GM18517 (cell line): Measurements from ENCODE around the gene HOXC11.

ENCODE experiments used
- ATAC-seq: cut with Tn5 transposase; IDR thresholded peaks from one replicate; pipeline ENCODE4 v1.9.1; 2021; ENCODE audit warnings: mild to moderate bottlenecking, moderate library complexity; ENCODE audit not compliant: unreplicated experiment

The HOXC11 gene

DNA sequence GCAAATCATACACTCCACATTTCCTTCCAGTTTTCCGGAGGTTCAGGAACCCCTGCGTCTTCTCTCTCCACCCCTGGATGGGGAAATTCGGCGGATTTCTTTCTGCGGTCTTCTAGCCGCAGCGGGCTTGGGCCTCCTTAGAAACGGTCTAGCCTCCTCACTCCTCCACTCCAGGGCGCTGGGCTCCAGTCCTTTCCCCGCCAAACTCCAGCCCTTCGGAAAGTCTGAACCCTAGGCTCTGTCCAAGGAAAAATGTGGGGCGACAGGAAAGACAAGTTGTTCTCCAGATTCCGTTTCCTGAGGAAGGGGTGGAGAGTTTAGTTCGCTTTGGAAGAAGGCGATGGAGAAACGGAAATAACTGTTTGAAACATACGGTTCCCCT lies 10.6 kb downstream of the HOXC11 start:
- no peak for ATAC-seq

DNA sequence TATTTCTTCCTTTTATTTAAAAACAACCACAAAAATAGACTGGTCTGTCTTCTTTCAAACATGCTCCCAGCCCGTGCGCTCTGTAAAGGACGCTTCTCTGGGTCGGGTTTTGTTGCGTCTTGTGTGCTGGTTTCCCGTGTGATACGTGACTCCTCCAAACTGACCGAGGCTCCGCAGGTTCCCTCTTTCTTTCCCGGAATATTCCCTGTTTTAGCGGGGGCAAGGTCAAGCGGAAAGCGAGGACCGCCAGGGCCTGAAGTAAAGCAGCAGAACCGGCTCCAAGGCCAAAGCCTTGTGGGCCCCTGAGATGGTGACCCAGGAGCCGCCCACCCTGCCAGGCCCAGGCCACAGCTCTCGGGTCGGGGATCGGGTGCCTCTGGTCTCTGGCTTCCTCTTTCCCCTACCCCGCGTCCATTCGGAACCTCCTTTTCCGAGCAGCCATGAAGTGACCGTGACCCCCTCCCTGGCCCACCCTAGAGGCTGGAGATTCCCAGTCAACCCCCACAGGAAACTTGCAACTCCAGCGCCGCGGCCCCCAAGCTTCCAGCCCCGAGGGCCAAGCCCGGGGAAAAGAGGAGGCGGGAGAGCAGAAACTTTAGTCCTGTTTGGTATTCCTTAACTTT lies 11.1 kb downstream of the HOXC11 start:
- ATAC-seq, result no peak

DNA sequence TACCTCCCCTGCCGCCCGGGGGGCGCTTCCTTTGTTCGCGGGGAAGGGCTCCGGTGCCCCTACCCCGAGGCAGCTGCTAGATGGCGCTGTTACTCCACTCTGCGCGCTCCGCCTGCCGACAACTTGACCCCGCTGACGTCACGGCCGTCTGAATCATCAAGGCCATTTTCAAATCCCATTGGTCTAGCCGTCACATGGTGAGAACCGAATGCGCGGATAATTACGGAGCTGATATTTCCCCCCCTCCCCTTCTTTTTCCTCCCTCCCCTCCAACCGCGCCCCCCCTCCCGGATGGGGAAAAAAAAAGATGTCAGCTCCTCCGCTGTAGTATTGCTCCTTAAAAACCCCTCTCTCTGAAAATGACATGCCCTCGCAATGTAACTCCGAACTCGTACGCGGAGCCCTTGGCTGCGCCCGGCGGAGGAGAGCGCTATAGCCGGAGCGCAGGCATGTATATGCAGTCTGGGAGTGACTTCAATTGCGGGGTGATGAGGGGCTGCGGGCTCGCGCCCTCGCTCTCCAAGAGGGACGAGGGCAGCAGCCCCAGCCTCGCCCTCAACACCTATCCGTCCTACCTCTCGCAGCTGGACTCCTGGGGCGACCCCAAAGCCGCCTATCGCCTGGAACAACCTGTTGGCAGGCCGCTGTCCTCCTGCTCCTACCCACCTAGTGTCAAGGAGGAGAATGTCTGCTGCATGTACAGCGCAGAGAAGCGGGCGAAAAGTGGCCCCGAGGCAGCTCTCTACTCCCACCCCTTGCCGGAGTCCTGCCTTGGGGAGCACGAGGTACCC lies 12.2 kb downstream of the HOXC11 start, which contains the start of gene HOXC10:
Gene HOXC10, plus strand, starts transcription at position 246 of the 791 bp plus-strand sequence. Its CDS starts 114 bp downstream, at position 360.
- ATAC-seq, result no peak

GRCh38 chr12:53985692-53985993 lies 12.7 kb downstream of the HOXC11 start:
- no peak for ATAC-seq

GRCh38 chr12:53985994-53986685 lies 13.2 kb downstream of the HOXC11 start:
- ATAC-seq, result no peak

DNA sequence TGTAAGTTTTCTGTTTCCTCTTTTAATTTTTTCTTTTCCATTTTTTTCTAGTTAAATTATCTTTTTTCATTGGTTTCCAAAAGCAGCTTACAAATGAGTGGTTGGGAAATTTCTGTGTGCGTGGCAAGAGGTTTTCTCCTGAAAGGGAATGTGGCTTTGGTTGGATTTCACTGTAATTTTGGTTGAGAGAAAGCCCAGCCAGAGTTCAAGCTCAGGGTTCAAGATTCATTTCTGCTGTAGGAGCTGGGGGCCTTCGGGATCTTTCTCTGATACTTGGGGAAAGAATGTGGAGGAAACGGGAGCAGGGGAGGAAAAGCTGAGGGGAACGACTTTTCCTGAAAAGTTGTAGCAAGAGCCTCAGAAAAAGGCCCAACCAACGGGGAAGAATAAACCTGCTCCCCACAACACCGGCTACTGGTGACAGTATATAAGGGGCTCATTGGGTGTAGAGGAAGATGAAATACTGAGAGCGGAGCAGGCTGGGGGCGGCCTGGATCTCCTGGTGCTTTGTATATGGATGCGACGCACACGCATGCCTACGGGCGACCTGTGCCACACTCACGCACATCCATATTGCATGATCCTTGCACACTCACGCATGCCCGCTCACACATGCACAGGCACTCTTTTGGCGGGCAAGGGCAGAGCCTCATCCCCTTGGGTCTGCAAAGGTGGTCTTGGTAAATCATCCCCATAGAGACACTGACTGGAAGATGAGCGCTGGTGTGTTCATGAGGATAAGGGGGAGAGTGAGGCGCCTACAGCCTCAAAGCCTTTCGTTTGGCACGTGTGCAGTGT lies 14.0 kb downstream of the HOXC11 start:
- no peak for ATAC-seq

DNA sequence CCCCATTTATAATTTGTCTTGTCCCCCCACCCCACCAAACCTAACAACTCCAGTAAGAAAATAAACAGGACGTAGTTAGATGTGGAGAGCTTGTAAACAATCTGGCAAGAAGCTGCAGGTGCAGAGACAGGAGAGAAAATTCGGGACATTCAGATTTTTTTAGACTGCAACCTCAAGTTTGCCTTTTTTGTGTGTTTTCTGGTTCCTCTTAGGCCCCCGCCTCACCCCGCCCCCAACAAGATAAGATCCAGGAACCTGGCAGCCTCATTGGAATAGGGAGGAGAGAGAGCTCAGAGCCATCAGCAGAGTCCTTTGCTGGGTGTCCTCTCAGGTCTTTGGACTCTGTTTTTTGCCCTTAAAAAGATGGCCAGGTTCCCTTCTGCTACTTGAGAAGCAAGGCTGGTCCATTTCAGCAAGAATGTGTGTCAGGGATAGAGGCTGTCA lies 14.9 kb downstream of the HOXC11 start:
- ATAC-seq, result no peak

DNA sequence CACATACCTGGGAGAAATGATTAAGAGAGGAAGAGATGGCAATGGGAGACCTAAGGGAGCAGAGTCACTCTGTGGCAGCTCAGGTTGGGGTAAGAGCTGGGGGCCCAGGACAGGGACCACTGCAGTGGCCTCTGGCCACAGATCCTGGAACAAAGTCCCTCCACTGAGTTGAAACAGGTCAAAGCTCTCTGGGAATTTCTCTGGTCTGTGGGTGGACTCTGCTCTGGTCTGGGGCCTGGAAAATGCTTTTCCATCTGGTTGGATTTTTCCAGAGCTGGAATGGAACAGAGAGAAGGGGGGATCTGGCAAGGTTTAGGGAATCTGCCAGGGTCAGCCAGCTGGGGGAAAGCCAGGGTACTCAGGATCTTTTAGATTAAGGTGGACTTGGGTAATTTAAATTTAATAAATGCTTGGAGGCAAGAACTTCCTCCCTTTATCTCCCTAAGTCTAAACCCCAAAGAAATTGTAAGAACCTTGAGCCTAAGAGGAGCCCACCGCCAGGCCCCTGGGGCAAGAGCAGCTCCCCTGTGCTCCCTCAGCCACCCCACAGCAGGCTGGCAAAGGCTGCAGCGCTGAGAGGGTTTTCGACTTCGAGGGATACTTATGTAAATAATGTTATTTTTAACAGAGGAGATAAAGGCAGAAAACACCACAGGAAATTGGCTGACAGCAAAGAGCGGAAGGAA lies 15.8 kb downstream of the HOXC11 start:
- no peak for ATAC-seq

DNA sequence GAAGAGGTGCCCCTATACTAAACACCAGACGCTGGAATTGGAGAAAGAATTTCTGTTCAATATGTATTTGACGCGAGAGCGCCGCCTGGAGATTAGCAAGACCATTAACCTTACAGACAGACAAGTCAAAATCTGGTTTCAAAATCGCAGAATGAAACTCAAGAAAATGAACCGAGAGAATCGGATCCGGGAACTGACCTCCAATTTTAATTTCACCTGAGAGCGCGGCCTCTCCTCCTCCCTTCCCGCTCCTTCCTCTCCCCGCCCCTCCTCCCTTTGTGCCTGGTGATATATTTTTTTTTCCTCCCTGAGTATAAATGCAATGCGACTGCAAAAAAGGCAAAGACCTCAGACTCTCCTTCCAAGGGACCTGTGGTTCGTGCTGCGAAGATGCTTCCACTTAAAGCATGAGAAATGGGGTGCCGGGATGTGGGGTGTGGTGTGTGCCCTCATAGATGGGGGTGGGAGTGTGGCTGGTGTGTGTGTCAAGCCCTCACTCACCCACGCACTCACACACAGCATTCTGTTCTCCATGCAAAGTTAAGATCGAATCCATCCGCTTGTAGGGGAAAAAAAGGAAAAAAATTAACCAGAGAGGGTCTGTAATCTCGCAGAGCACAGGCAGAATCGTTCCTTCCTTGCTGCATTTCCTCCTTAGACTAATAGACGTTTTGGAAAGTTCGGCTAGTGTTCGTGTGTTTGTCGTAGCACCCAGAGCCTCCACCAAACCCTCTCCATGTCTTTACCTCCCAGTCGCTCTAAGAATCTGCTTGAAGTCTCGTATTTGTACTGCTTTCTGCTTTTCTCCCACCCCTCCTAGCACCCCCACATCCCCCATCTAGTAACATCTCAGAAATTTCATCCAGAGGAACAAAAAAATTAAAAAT lies 16.5 kb downstream of the HOXC11 start:
- no peak for ATAC-seq

DNA sequence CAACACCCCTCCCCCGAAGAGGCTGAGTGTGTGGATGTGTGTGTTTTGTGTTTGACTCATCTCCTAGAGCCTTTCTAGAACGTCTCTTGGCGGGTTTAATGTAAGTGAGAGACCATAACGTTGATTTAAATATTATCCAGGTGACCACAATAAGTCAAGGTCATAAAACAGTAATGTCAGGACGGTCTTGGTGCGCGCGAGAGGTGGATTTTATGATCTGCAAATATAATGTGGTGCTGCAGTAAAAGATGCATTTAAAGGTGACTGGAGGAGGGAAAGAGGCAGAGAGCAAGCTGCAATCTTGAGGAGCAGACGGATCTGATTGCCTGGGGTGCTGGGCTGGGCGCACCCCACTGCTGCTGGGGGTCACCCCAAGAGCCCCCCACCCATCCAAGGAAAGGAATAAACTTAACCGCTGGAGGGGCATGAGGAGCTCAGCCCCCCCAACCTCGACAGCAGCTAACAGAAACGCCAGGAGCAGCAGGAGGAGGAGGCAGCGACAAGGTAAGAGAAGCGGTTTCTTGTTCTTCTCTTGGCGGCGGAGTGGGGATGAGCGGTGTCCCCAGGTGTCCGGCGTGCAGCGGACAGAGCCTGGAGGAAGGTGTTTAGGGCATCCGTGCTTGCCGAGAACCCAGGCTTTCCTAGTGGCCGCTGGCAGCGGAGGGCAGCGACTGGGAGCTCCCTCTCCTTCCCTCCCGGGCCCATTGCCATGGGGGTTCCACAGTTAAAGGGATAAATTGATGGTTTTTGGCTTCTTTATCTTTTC lies 17.6 kb downstream of the HOXC11 start:
- ATAC-seq, result no peak

DNA sequence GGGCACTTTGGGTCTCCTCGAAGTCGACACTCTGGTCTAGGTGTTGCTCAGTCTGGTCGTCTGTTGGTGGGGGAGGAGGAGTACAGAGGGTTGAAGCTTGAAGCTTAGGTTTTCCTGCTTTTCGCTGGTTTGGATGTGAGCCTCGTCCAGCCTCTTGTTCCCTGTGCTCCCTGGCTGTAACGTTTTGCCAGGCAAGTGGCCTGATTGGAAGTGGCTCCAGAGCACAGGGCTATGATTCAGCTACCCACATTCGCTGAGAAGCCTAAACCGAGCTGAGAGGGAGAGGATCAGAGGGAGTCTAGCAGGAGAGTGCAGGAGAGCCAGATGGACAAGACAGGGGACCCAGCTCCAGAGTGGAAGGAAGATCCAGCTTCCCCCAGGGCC lies 18.1 kb downstream of the HOXC11 start:
- ATAC-seq, result no peak

GRCh38 chr12:53992377-53992889 lies 19.5 kb downstream of the HOXC11 start:
- ATAC-seq, result no peak

- ATAC-seq, result no peak
Measured at GRCh38 chr12:53993162-53994008, 20.5 kb downstream of the HOXC11 start.

DNA sequence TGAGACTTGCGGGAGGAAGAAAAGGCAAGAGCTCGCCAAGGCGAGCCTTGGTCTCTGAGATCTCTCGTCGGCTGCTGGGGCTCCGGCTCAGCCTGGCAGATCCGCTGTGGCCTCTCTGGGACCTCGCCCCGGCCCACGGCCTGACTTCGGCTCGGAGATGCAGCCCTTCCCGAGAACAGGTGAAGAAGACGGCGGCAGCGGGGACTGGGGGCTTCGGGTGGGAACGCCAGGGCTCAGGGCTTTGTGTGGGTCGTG lies 21.0 kb downstream of the HOXC11 start:
- no peak for ATAC-seq

DNA sequence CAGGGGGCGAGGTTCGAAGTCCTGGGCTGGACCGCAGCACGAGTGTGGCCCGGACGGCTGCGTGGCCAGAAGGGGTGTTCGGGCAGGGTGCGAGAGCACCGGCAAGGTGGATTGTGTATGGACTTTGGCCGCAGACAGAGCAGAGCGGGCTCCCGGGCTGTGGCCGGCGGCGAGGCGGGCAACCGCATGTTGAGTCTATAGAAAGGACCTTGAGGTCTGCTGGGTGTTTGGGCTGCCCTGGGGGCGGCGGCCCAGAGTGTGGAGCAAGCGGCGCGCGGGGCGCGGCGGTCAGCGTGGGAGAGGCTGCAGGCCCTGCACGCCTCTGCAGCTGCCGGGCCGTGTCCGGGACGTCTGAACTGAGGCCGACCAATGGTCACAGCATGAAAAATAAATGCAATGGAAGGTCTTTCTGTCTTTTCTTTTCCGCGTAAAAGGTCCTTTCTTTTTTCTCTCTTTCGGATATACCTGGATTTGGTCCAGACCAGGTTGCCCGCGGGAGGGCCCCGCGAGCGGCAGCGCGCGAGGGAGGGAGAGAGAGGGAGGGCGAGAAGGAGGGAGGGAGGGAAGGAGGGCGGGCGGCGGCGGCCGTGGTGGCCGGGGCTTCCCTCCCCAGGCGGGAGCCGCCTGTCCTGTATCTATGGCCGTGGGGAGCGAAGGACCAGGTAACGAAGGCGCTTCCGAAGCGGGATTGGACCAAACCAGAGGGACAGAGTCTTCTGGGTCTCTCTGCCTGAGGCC lies 21.5 kb downstream of the HOXC11 start:
- ATAC-seq, result no peak

- ATAC-seq, result no peak
Measured at GRCh38 chr12:53995002-53995377, 22.1 kb downstream of the HOXC11 start.
